Natural killer cell (primary cell): ENCODE measurements around the gene ZNF202. TPM values are rescaled to one million over a fixed set of nuclear protein-coding genes. Genes with fewer than 3 reads are reported as not detected.
A peak's percentile ranks its signal among the peaks of the same experiment; 100 is the strongest.

Experiments used
- ATAC-seq, 3 donors: fragments of 150-1000 bp in 2 of 3; fragments of 200-7000 bp in 1 of 3; cut with Tn5 transposase; 1 replicate in 1 of 3; 2 replicates in 2 of 3; pipeline ENCODE4 v1.10.0; 2021; ENCODE audit warnings: mild to moderate bottlenecking in 2 of 3, moderate library complexity in 2 of 3
- DNase-seq, 2 donors: peaks; one replicate each; pipeline versions ENCODE4 v3.0.0 to v3.0.0-alpha.2; 2013 to 2021; ENCODE audit warnings: mixed read lengths in 1 of 2
- H3K27ac ChIP-seq: one replicate; pipeline ENCODE4 v1.5.1; 2013; ENCODE audit warnings: mild to moderate bottlenecking, low read length
- H3K27me3 ChIP-seq: one replicate; pipeline ENCODE4 v1.6.1; 2013; ENCODE audit warnings: low read length; ENCODE audit not compliant: control insufficient read depth, insufficient read depth
- H3K36me3 ChIP-seq: one replicate; pipeline ENCODE4 v1.6.1; 2013; ENCODE audit warnings: low read length; ENCODE audit not compliant: control insufficient read depth, insufficient read depth
- H3K4me1 ChIP-seq: one replicate; pipeline ENCODE4 v1.6.1; 2013; ENCODE audit warnings: low read length; ENCODE audit not compliant: control insufficient read depth, insufficient read depth
- H3K4me3 ChIP-seq: one replicate; pipeline ENCODE4 v1.5.1; 2013; ENCODE audit warnings: low read length
- H3K9me3 ChIP-seq: one replicate; pipeline ENCODE4 v1.6.1; 2013; ENCODE audit warnings: low read length; ENCODE audit not compliant: control insufficient read depth, insufficient read depth
- H3K27ac Mint-ChIP-seq, 2 donors: one replicate each; pipeline ENCODE4 v1.8.0; 2022; ENCODE audit warnings: mild to moderate bottlenecking in 2 of 2, mixed read lengths in 2 of 2, moderate library complexity in 1 of 2
- H3K27me3 Mint-ChIP-seq, 2 donors: one replicate each; pipeline ENCODE4 v1.8.0; 2022; ENCODE audit warnings: low read depth in 2 of 2, mixed read lengths in 2 of 2
- H3K36me3 Mint-ChIP-seq: one replicate; pipeline ENCODE4 v1.8.0; 2022; ENCODE audit warnings: mixed read lengths
- H3K4me1 Mint-ChIP-seq, 2 donors: one replicate each; pipeline ENCODE4 v1.8.0; 2022; ENCODE audit warnings: mixed read lengths in 2 of 2
- H3K4me3 Mint-ChIP-seq: one replicate; pipeline ENCODE4 v1.8.0; 2022; ENCODE audit warnings: mild to moderate bottlenecking, moderate library complexity, mixed read lengths
- H3K9me3 Mint-ChIP-seq, 2 donors: one replicate each; pipeline ENCODE4 v1.8.0; 2022; ENCODE audit warnings: mixed read lengths in 2 of 2
- CTCF ChIP-seq: fragments of 200-600 bp; IDR thresholded peaks from one replicate; pipeline ENCODE4 v1.8.0; 2022; ENCODE audit warnings: antibody characterized with exemption
- WGBS: methylation state at CpG from one replicate; pipeline ENCODE4 v1.1.7; 2013; ENCODE audit warnings: missing lambda C conversion rate; ENCODE audit not compliant: insufficient coverage; 5-methylcytosine and 5-hydroxymethylcytosine counted together
- intact Hi-C: fragments of 100-400 bp; cut with micrococcal nuclease; formaldehyde crosslinking; loops from one replicate; pipeline ENCODE4 v1.14.2; 2022
- total RNA-seq, 4 donors: library from RNA; stranded (reverse); fragments of 120-200 nt in 1 of 4; gene quantifications; one replicate each; pipeline versions ENCODE4 v1.2.3 to v1.2.4, GENCODE V29; 2013 to 2022

ZNF202 gene
- total RNA-seq, 3 donors from 2014 or later (not counting 1 experiment from before 2014, with no cell fraction given), result 6.8 to 12.6 (median 10.7) TPM

DNA sequence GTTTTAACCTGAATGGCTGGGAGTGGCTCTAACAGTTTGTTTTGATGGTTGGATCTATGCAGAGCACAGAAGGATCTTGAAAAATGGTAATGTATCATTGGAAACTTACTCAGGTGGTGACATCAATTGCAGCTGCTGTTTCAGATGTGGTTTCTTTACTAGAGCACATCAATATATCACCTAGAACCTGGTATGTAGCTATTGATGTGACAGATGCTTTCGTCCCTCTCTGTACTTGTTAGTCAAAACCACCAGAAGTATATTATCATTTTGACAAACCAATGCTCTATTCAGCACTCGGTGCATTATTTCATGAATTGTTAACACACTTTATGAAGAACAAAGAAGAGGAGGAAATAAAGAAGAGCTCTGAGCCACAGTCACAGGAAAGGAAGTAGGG is 60.4 kb downstream of the ZNF202 start:
- intact Hi-C loops, result no loop called here
- H3K27ac Mint-ChIP-seq, result no peak overlapping the region
- Histone ChIP-seq H3K27me3 (peaks cover 5% of the 10 kb centered on the region), H3K36me3 (no peaks in the 10 kb centered on the region), H3K27ac (no peak overlapping the region), H3K4me3 (no peak overlapping the region), H3K9me3 (no peaks in the 10 kb centered on the region), H3K4me1 (no peaks in the 10 kb centered on the region)
- WGBS, result no CpG with 5 or more reads among the region's 2 CpGs
- ATAC-seq (peak in 1 of 3 donors; percentile 40), DNase-seq (peak in 1 of 2 donors; percentile 76)
- peaks cover 8 to 26% of the 10 kb centered on the region in 2 donors for H3K27me3 Mint-ChIP-seq
- no peaks in the 10 kb centered on the region for H3K4me1 Mint-ChIP-seq
- H3K9me3 Mint-ChIP-seq, result no peaks in the 10 kb centered on the region
- no peak for TF ChIP-seq CTCF
- H3K4me3 Mint-ChIP-seq, result no peak overlapping the region
- no peaks in the 10 kb centered on the region for H3K36me3 Mint-ChIP-seq

DNA sequence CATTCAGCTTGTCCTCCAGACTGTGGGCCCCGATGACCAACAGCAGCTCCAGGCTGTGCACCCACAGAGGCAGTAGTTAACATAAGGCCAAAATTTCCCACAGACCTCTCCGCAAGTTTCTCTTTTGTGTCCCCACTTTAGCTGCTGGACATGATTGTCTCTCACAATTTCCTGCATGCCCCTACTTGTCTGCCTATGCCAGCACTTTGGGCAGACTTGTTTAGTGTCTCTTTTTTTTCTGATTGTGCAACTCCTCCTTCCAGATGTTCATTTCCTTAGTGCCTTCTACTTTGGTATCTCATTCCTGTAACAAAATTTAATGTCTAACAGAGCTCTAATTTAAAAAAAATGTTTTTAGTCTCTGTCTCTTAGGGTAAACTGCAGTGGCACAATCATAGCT is 63.2 kb downstream of the ZNF202 start:
- Histone ChIP-seq H3K27ac (no peak overlapping the region), H3K4me1 (no peaks in the 10 kb centered on the region), H3K9me3 (no peaks in the 10 kb centered on the region), H3K36me3 (no peaks in the 10 kb centered on the region), H3K4me3 (no peak overlapping the region), H3K27me3 (peaks cover 8% of the 10 kb centered on the region)
- peaks cover 11 to 21% of the 10 kb centered on the region in 2 donors for H3K27me3 Mint-ChIP-seq
- WGBS, result 95% methylated on average over 2 of the region's 2 CpGs
- TF ChIP-seq CTCF, result no peak
- H3K36me3 Mint-ChIP-seq, result no peaks in the 10 kb centered on the region
- no peaks in the 10 kb centered on the region for H3K9me3 Mint-ChIP-seq
- DNase-seq, result no peak
- ATAC-seq, result no peak
- intact Hi-C loops, result no loop called here
- H3K4me1 Mint-ChIP-seq, result no peaks in the 10 kb centered on the region
- no peak overlapping the region for H3K27ac Mint-ChIP-seq
- no peak overlapping the region for H3K4me3 Mint-ChIP-seq

GRCh38 chr11:123677510-123677909 is 64.0 kb downstream of the ZNF202 start:
- no peak for TF ChIP-seq CTCF
- DNase-seq (no peak), ATAC-seq (no peak)
- intact Hi-C loops, result no loop called here
- Mint-ChIP-seq H3K9me3 (no peaks in the 10 kb centered on the region), H3K4me3 (no peak overlapping the region), H3K36me3 (no peaks in the 10 kb centered on the region), H3K4me1 (no peaks in the 10 kb centered on the region), H3K27me3 (peaks cover 11 to 21% of the 10 kb centered on the region in 2 donors), H3K27ac (no peak overlapping the region)
- H3K9me3 ChIP-seq, result no peaks in the 10 kb centered on the region
- H3K4me3 ChIP-seq, result no peak overlapping the region
- H3K36me3 ChIP-seq, result no peaks in the 10 kb centered on the region
- 85% methylated on average over 1 of the region's 2 CpGs for WGBS
- no peaks in the 10 kb centered on the region for H3K4me1 ChIP-seq
- H3K27ac ChIP-seq, result no peak overlapping the region
- H3K27me3 ChIP-seq, result peaks cover 8% of the 10 kb centered on the region

DNA sequence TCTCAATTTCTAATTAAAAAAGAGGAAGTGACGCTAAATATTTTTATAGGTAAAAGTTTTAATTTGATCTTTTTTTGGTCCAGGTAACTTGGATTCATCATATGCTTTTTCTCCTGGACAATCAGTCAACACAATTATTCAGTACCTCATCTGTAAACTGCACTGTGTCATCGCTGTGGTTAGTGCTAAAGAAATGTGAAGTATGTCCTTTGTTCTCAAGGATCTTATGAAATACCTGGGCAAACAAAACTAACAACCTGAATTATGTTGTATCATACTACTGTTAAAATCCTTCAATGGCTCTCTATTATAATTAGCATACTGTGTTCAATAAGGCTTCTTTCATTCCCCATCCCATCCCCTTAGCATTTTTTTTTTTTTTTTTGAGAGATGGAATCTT is 67.2 kb downstream of the ZNF202 start:
- Mint-ChIP-seq H3K27me3 (peaks cover 6 to 21% of the 10 kb centered on the region in 2 donors), H3K4me1 (no peaks in the 10 kb centered on the region), H3K27ac (no peak overlapping the region), H3K9me3 (no peaks in the 10 kb centered on the region), H3K36me3 (no peaks in the 10 kb centered on the region), H3K4me3 (no peak overlapping the region)
- TF ChIP-seq CTCF, result no peak
- DNase-seq (no peak), ATAC-seq (no peak)
- Histone ChIP-seq H3K4me1 (no peaks in the 10 kb centered on the region), H3K4me3 (no peak overlapping the region), H3K9me3 (no peaks in the 10 kb centered on the region), H3K27ac (no peak overlapping the region), H3K36me3 (no peaks in the 10 kb centered on the region), H3K27me3 (peaks cover 8% of the 10 kb centered on the region)
- no CpG with 5 or more reads among the region's 2 CpGs for WGBS
- intact Hi-C loops, result no loop called here
